Stimulated activated memory B cell treated with anti-CD40 and anti-IgM and Interleukin-4, amounts not matched to agents 10 μg/mL and 1 μg/mL and 100 μg/mL, for 72 hours (primary cell): Measurements from ENCODE around the gene DAPK2.
"Not testable (repeated sequence)": the region's sequence is repeated elsewhere in the genome, so short reads cannot be mapped to it uniquely, and the experiment has no call there.

Source experiments
- ATAC-seq: fragments of 150-1000 bp; cut with Tn5 transposase; 2 replicates; pipeline ENCODE4 v1.10.0; 2021
- H3K27ac Mint-ChIP-seq: one replicate; pipeline ENCODE4 v1.8.0; 2022; ENCODE audit warnings: mild to moderate bottlenecking, mixed read lengths
- H3K27me3 Mint-ChIP-seq: one replicate; pipeline ENCODE4 v1.8.0; 2022; ENCODE audit warnings: mixed read lengths
- H3K36me3 Mint-ChIP-seq: one replicate; pipeline ENCODE4 v1.8.0; 2022; ENCODE audit warnings: mixed read lengths
- H3K4me1 Mint-ChIP-seq: one replicate; pipeline ENCODE4 v1.8.0; 2022; ENCODE audit warnings: mixed read lengths
- H3K4me3 Mint-ChIP-seq: one replicate; pipeline ENCODE4 v1.8.0; 2022; ENCODE audit warnings: mild to moderate bottlenecking, moderate library complexity, mixed read lengths
- H3K9me3 Mint-ChIP-seq: one replicate; pipeline ENCODE4 v1.8.0; 2022; ENCODE audit warnings: mixed read lengths

Gene DAPK2

GRCh38 chr15:63969652-63970421, 76.4 kb downstream of the DAPK2 start:
- Mint-ChIP-seq H3K4me1 (peaks cover 28% of the 10 kb centered on the region), H3K36me3 (peaks cover 48% of the 10 kb centered on the region), H3K27ac (peak overlapping the region; percentile 83), H3K27me3 (no peaks in the 10 kb centered on the region), H3K9me3 (no peaks in the 10 kb centered on the region), H3K4me3 (no peak overlapping the region)
- no peak for ATAC-seq

- ATAC-seq, result no peak
- no peaks in the 10 kb centered on the region for H3K27me3 Mint-ChIP-seq
- H3K4me3 Mint-ChIP-seq, result no peak overlapping the region
- peak overlapping the region; percentile 40 for H3K27ac Mint-ChIP-seq
- peaks cover 28% of the 10 kb centered on the region for H3K4me1 Mint-ChIP-seq
- H3K36me3 Mint-ChIP-seq, result peaks cover 59% of the 10 kb centered on the region
- peaks cover 4% of the 10 kb centered on the region for H3K9me3 Mint-ChIP-seq
Observed at GRCh38 chr15:63968700-63969099, 77.6 kb downstream of the DAPK2 start.

GRCh38 chr15:63968122-63968524, 78.2 kb downstream of the DAPK2 start:
- peaks cover 4% of the 10 kb centered on the region for H3K9me3 Mint-ChIP-seq
- no peak overlapping the region for H3K27ac Mint-ChIP-seq
- no peak for ATAC-seq
- no peak overlapping the region for H3K4me3 Mint-ChIP-seq
- no peaks in the 10 kb centered on the region for H3K27me3 Mint-ChIP-seq
- peaks cover 28% of the 10 kb centered on the region for H3K4me1 Mint-ChIP-seq
- peaks cover 65% of the 10 kb centered on the region for H3K36me3 Mint-ChIP-seq

- peaks cover 28% of the 10 kb centered on the region for H3K4me1 Mint-ChIP-seq
- peaks cover 4% of the 10 kb centered on the region for H3K9me3 Mint-ChIP-seq
- no peak overlapping the region for H3K27ac Mint-ChIP-seq
- no peak overlapping the region for H3K4me3 Mint-ChIP-seq
- no peaks in the 10 kb centered on the region for H3K27me3 Mint-ChIP-seq
- ATAC-seq, result no peak
- H3K36me3 Mint-ChIP-seq, result peaks cover 64% of the 10 kb centered on the region
Observed at GRCh38 chr15:63967616-63968015, 78.7 kb downstream of the DAPK2 start.

- not testable (repeated sequence) for H3K4me1 Mint-ChIP-seq, H3K9me3 Mint-ChIP-seq, H3K4me3 Mint-ChIP-seq, H3K27me3 Mint-ChIP-seq, H3K27ac Mint-ChIP-seq, ATAC-seq
- peaks cover 35% of the 10 kb centered on the region for H3K36me3 Mint-ChIP-seq
Observed at GRCh38 chr15:63962947-63963721, 83.2 kb downstream of the DAPK2 start.

GRCh38 chr15:63953524-63953923, 92.8 kb downstream of the DAPK2 start:
- Mint-ChIP-seq H3K4me3 (no peak overlapping the region), H3K36me3 (no peaks in the 10 kb centered on the region), H3K4me1 (peaks cover 6% of the 10 kb centered on the region), H3K27ac (no peak overlapping the region), H3K9me3 (no peaks in the 10 kb centered on the region), H3K27me3 (no peaks in the 10 kb centered on the region)
- no peak for ATAC-seq

GRCh38 chr15:63950911-63951481, 95.3 kb downstream of the DAPK2 start:
- Mint-ChIP-seq H3K36me3 (no peaks in the 10 kb centered on the region), H3K4me3 (no peak overlapping the region), H3K27ac (no peak overlapping the region), H3K27me3 (no peaks in the 10 kb centered on the region), H3K4me1 (peaks cover 8% of the 10 kb centered on the region), H3K9me3 (no peaks in the 10 kb centered on the region)
- no peak for ATAC-seq

GRCh38 chr15:63948971-63949370, 97.3 kb downstream of the DAPK2 start:
- no peaks in the 10 kb centered on the region for H3K36me3 Mint-ChIP-seq
- H3K27me3 Mint-ChIP-seq, result no peaks in the 10 kb centered on the region
- ATAC-seq, result no peak
- peaks cover 19% of the 10 kb centered on the region for H3K4me1 Mint-ChIP-seq
- no peak overlapping the region for H3K4me3 Mint-ChIP-seq
- H3K27ac Mint-ChIP-seq, result peak overlapping the region; percentile 54
- no peaks in the 10 kb centered on the region for H3K9me3 Mint-ChIP-seq

GRCh38 chr15:63948436-63948835, 97.8 kb downstream of the DAPK2 start:
- H3K36me3 Mint-ChIP-seq, result no peaks in the 10 kb centered on the region
- H3K27me3 Mint-ChIP-seq, result no peaks in the 10 kb centered on the region
- H3K9me3 Mint-ChIP-seq, result no peaks in the 10 kb centered on the region
- no peak for ATAC-seq
- no peak overlapping the region for H3K4me3 Mint-ChIP-seq
- peaks cover 19% of the 10 kb centered on the region for H3K4me1 Mint-ChIP-seq
- H3K27ac Mint-ChIP-seq, result no peak overlapping the region

- no peak overlapping the region for H3K27ac Mint-ChIP-seq
- H3K4me3 Mint-ChIP-seq, result no peak overlapping the region
- peaks cover 27% of the 10 kb centered on the region for H3K4me1 Mint-ChIP-seq
Observed at GRCh38 chr15:63947228-63947627, 99.1 kb downstream of the DAPK2 start.

GRCh38 chr15:63946524-63947065, 99.7 kb downstream of the DAPK2 start:
- Mint-ChIP-seq H3K4me3 (no peak overlapping the region), H3K4me1 (peaks cover 33% of the 10 kb centered on the region), H3K27me3 (no peaks in the 10 kb centered on the region), H3K36me3 (no peaks in the 10 kb centered on the region), H3K27ac (peak overlapping the region; percentile 10), H3K9me3 (no peaks in the 10 kb centered on the region)
- no peak for ATAC-seq

More at GRCh38 chr15:63947228-63947627, 99.1 kb downstream of the DAPK2 start:
- no peaks in the 10 kb centered on the region for H3K27me3 Mint-ChIP-seq
- ATAC-seq, result no peak
- no peaks in the 10 kb centered on the region for H3K9me3 Mint-ChIP-seq
- H3K36me3 Mint-ChIP-seq, result no peaks in the 10 kb centered on the region

GRCh38 chr15:63945838-63946298, 100.4 kb downstream of the DAPK2 start:
- H3K4me1 Mint-ChIP-seq, result peaks cover 34% of the 10 kb centered on the region

GRCh38 chr15:63945007-63945788, 101.1 kb downstream of the DAPK2 start:
- H3K4me1 Mint-ChIP-seq, result peaks cover 36% of the 10 kb centered on the region
- no peaks in the 10 kb centered on the region for H3K9me3 Mint-ChIP-seq
- H3K36me3 Mint-ChIP-seq, result no peaks in the 10 kb centered on the region
- peak; percentile 63 for ATAC-seq
- peak overlapping the region; percentile 71 for H3K27ac Mint-ChIP-seq
- H3K27me3 Mint-ChIP-seq, result no peaks in the 10 kb centered on the region
- no peak overlapping the region for H3K4me3 Mint-ChIP-seq

More at GRCh38 chr15:63945838-63946298, 100.4 kb downstream of the DAPK2 start:
- Mint-ChIP-seq H3K27ac (peak overlapping the region; percentile 71), H3K36me3 (no peaks in the 10 kb centered on the region), H3K4me3 (no peak overlapping the region), H3K9me3 (no peaks in the 10 kb centered on the region), H3K27me3 (no peaks in the 10 kb centered on the region)
- ATAC-seq, result no peak

- H3K4me3 Mint-ChIP-seq, result no peak overlapping the region
- H3K4me1 Mint-ChIP-seq, result peaks cover 42% of the 10 kb centered on the region
- H3K36me3 Mint-ChIP-seq, result no peaks in the 10 kb centered on the region
- H3K27me3 Mint-ChIP-seq, result no peaks in the 10 kb centered on the region
- no peaks in the 10 kb centered on the region for H3K9me3 Mint-ChIP-seq
- no peak for ATAC-seq
- H3K27ac Mint-ChIP-seq, result peak overlapping the region; percentile 71
Observed at GRCh38 chr15:63944681-63944955, 101.7 kb downstream of the DAPK2 start.
